SK-N-SH treated with all-trans-retinoic acid at 6 μM for 48 hours (cell line): Measurements from ENCODE around the gene NATD1.

Experiments used
- ARNTL ChIP-seq: fragments of 450-650 bp; formaldehyde crosslinking; IDR thresholded peaks from 2 replicates; pipeline ENCODE4 v1.5.0; 2020; ENCODE audit warnings: low read depth, mild to moderate bottlenecking, moderate library complexity, borderline replicate concordance
- PPARA ChIP-seq: fragments of 250-450 bp; sonication (Bioruptor Pico); IDR thresholded peaks from 2 replicates; pipeline ENCODE4 v1.5.0; 2020; ENCODE audit warnings: mild to moderate bottlenecking, borderline replicate concordance
- RARB ChIP-seq: fragments of 250-450 bp; sonication (Bioruptor Pico); IDR thresholded peaks from 2 replicates; pipeline ENCODE4 v1.8.0; 2021; ENCODE audit warnings: mild to moderate bottlenecking, moderate library complexity
- SNAI2 ChIP-seq: fragments of 250-450 bp; sonication (Bioruptor Pico); IDR thresholded peaks from 2 replicates; pipeline ENCODE4 v1.5.0; 2020; ENCODE audit warnings: mild to moderate bottlenecking, moderate library complexity
- TCF4 ChIP-seq: fragments of 250-450 bp; sonication (Bioruptor Pico); IDR thresholded peaks from 2 replicates; pipeline ENCODE4 v1.8.0; 2021; ENCODE audit warnings: mild to moderate bottlenecking, moderate library complexity, borderline replicate concordance
- ZFP30 ChIP-seq: fragments of 450-650 bp; formaldehyde crosslinking; IDR thresholded peaks from 2 replicates; pipeline ENCODE4 v1.5.0; 2022; ENCODE audit warnings: mild to moderate bottlenecking, moderate library complexity
- ZNF8 ChIP-seq: fragments of 450-650 bp; formaldehyde crosslinking; IDR thresholded peaks from 2 replicates; pipeline ENCODE4 v1.5.0; 2020; ENCODE audit warnings: mild to moderate bottlenecking, moderate library complexity
- TF ChIP-seq, protein P1 (sequence below): fragments of 250-450 bp; sonication (Bioruptor Pico); IDR thresholded peaks from 2 replicates; pipeline ENCODE4 v1.5.1; 2021; ENCODE audit warnings: mild to moderate bottlenecking, moderate library complexity
- TF ChIP-seq, protein P2 (sequence below): fragments of 250-450 bp; sonication (Bioruptor Pico); IDR thresholded peaks from 2 replicates; pipeline ENCODE4 v1.5.1; 2020; ENCODE audit warnings: low read depth, mild to moderate bottlenecking, moderate library complexity

DNA sequence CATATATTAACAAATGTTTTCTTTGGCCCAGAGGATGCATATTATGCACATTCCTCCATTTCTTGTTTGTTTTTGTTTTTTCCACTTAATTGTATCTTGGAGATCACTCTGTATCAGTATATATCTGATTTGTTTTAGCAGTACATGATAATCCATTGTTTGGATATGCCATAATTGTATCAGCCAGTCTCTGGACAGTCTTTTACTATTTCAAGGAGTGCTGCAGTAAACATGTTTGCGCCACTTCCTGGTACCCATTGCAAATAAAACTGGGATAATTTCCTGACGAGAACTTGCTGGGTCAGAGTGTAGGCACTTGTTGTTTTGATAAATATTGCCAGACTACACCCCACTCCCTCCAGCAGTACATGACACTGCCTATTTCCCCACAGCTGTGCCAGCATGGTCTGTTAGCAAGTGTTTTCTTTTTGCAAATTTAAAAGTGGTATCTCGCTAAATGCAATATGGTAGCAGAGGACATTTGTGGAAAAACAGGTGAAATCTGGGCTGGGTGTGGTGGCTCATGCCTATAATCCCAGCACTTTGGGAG lies 34.3 kb downstream of the NATD1 start:
- TF ChIP-seq SNAI2 (CRISPR knock-in tag), result no peak
- no peak for TF ChIP-seq RARB (CRISPR knock-in tag)
- TF ChIP-seq TCF4 (CRISPR knock-in tag), result no peak
- TF ChIP-seq ZFP30 (CRISPR knock-in tag), result no peak
- no peak for TF ChIP-seq ARNTL (CRISPR knock-in tag)
- TF ChIP-seq, protein P1, sequence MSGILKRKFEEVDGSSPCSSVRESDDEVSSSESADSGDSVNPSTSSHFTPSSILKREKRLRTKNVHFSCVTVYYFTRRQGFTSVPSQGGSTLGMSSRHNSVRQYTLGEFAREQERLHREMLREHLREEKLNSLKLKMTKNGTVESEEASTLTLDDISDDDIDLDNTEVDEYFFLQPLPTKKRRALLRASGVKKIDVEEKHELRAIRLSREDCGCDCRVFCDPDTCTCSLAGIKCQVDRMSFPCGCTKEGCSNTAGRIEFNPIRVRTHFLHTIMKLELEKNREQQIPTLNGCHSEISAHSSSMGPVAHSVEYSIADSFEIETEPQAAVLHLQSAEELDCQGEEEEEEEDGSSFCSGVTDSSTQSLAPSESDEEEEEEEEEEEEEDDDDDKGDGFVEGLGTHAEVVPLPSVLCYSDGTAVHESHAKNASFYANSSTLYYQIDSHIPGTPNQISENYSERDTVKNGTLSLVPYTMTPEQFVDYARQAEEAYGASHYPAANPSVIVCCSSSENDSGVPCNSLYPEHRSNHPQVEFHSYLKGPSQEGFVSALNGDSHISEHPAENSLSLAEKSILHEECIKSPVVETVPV, result no peak
- TF ChIP-seq ZNF8 (CRISPR knock-in tag), result no peak
- TF ChIP-seq, protein P2, sequence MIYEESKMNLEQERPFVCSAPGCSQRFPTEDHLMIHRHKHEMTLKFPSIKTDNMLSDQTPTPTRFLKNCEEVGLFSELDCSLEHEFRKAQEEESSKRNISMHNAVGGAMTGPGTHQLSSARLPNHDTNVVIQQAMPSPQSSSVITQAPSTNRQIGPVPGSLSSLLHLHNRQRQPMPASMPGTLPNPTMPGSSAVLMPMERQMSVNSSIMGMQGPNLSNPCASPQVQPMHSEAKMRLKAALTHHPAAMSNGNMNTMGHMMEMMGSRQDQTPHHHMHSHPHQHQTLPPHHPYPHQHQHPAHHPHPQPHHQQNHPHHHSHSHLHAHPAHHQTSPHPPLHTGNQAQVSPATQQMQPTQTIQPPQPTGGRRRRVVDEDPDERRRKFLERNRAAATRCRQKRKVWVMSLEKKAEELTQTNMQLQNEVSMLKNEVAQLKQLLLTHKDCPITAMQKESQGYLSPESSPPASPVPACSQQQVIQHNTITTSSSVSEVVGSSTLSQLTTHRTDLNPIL (CRISPR knock-in tag), result no peak
- TF ChIP-seq PPARA, result no peak
